ENCODE data around the gene GHDC.
"Not testable (repeated sequence)": the region's sequence is repeated elsewhere in the genome, so short reads cannot be mapped to it uniquely, and the experiment has no call there.

Gene GHDC

DNA sequence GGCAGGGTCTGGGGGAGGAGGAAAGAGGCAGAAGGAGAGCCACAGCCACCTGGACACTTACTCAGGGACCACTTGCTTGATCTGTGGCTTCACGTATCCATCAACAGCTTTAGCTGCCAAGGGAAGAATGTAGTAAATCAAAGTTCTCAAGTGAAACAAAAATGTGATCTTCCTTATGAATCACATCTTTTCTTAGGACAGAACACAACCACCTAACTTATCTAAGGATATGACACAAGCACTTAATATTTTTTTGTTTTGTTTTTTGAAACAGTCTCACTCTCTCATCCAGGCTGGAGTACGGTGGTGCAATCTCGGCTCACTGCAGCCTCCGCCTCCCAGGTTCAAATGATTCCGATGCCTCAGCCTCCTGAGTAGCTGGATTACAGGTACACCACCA, 8.4 kb upstream of the GHDC start:
- no peak for DNase-seq

DNA sequence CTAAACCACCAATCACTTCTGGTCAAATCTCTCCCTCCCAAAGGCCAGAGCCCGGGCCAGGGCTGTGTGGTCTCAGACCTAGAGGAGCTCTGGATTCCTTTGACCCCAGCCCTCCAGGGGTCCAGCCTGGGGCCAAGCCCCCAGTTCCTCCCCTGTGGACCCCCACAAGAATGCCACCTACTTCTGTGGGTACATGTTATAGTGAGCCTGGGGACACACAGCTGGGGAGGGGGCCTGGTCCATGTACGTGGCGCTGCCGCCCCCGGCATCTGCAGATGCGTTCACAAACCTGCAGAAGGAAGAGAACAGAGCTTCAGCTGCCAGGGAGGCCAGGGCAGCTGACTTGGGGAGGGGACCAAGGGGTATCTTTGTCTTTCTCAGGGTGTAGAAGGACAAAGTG, 7.9 kb upstream of the GHDC start:
- no peak for DNase-seq

DNA sequence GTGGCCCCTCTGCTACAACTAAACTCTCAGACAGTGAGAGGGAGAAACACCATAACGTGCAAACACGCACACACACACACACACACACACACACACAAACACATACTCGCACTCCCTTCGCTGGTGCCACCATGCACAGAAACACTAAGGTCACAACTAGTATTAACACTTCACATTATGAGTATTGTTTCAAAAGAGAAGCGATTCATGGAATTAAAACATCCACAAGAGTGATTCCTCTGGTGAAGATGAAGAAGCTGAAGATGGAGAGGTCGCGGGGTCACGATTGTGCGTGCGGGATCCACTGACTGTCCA, 7.1 kb upstream of the GHDC start:
- no peak for DNase-seq

DNA sequence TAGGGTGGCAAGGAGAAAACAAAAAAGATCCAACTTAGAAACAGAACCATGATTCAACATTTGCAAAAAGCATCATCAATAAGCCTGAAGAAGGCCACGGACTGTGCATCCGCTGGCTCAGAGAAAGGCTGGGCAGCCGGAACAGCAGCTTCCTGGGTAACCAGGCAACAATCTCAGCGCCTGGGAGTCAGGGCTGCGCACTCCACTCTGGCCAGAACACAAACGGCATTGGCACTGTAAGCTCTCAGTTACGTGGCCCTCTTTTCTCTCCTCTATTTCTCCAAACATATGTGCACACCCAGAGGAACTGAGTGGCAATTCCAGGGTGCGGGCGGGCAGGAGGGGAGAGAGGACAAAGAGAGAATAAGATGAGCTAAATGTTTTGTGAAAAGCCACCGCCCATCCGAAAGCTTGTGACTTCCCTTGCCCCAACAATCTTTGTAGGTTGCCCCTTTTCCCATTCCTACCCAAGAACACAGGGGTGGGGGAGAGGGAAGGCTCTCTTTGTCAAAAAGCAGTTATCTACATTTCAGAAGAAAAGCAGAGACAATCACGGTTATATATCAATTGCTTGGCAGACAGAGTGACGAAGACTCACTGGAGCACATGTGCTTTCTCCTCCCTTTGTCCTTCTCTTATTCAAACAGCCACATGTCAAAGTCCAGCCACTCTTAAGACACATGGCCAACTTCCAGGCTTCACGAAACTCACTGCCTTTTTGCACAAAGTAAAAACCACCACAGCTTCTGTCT, 6.6 kb upstream of the GHDC start:
- DNase-seq, result no peak

DNA sequence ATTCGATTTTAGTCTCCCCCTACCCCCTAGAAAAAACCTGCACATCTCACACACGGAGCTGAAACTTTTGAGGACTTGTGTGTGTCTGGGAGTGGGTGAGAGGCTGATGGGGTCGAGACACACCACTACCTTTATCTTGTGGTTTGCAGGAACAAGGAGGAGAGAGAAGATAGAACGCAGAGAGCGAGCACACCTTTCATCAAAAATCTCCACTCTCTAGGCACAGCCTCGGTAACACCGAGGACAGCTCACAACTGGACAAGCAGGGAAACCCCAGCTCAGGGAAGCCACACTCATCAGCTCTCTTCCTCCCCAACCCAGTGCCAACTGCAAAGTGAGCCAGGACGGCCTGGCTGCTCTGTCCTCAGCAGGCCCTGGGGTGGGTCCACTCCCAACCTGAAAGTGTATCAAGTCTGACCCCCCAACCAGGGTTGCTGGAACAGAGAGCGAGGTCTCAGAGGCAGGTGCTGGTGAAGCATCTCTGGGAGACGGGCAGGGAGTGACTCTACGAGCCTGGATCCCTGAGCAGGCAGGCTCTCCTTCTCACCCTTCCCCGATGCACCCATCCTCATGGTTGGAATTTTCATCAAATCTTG, 5.2 kb upstream of the GHDC start:
- DNase-seq, result no peak

DNA sequence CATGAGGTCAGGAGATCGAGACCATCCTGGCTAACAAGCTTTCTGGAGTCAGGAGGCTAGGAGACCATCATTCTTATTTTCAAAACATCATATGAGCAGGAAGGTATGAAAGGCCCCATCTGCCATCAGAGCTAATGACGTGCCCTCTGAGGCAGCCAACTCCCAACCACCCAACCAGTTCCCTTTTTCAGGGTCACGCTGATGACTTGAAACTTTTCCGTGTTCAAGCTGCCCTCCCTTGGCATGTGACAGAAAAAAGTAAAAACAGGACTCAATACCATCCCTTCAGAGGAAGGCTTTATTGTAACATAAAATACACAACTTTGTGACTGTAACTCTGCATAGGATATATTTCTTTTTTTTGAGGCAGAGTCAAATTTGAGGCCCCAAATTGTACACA, 4.6 kb upstream of the GHDC start:
- peak in 1 of 2 donors; percentile 69 for DNase-seq

DNA sequence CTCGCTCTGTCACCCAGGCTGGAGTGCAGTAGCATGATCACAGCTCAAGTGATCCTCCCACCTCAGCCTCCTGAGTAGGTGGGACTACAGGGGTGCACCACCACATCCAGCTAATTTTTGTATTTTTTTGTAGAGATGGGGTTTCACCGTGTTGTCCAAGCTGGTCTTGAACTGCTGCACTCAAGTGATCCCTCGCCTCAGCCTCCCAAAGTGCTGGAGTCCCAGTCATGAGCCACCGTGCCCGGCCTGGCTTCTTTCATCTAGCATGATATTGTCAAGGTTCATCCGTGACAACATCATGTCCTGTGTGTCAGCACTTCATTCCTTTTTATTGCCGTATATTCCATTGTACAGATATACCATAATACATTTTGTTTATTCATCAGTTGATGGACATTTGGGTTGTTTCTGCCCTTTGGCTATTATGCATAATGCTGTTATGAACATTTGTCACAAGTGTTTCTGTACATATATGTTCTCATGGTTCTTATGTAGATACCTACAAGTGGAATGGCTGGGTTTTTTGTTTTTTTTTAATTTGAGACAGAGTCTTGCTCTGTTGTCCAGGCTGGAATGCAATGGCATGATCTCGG, 3.4 kb upstream of the GHDC start:
- DNase-seq, result no peak

DNA sequence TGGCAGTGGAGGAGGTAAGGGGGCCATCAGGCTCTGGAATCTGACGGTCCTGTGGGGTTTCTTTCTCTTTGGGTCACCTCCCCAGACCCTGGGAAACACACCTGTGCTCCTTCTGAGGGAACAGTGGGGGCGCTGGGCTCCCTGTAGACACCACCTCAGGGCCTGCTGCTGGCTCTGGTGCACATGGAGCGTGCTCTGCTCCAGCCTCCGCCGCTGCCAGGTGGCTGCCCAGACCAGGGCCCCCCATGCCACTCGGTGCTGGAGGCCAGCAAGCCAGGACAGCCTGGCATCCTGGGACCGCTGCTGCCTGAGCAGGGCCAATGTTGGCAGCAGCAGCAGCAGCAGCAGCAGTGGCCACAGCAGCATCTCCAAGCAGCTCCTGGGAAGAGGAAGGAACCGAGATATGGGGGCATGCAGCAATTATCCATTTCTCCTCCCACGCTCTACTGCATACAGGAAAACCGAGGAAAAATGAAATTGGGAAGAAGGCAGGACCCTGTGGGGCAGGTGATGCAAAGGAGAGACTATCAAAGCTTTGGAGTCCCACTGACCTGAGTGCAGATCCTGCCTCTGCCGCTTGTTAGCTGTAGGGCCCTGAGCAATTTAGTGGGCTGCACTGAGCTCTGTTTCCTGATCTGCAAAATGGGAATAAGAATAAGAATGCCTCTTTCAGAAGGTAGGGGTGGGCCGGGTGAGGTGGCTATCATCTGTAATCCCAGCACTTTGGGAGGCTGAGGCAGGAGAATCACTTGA, 902 bp downstream of the GHDC start:
- DNase-seq, result no peak

DNA sequence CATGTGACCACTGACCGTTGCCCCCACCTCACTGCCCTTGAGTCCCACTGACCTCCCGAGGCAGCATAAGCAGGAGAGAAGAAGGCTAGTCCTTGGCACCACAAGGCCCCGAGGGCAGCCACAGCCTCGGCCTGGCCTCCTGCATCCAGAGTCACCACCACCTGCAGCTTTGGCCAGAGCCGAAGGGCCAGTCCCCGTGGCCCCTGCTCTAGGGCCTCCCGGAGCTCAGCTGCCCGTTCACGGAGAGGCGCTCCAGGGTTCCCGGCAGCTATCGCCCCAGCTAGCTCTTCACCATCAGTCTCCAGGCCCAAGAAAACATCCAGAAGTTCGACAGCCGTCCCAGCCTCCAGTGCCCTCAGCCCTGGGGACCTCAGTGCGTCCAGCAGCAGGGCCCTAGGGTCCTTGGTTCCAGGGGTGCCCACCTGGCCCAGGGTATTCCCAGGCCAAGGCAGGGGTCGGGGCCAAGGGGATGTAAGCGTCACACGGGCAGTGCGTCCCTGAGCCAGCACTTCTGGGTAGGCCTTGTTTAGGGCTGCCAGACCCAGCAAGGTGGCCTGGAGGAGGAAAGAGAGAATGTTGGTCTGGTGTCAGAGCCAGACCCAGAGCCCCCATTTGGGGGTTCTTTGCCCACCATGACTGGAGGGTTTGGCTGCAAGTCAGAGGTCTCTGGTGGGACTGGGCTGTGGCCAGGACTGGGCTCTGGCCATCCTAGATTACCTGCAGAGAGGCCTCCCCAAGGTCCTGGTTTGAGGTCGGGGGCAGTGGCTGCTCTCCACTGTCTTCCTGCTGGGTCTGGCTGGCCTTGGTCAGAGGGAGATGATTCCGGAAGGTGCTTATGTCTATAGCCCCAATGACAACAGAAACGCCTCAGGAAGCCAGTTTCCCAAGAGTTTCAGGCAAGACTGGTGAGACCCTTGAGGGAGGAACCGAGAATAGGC, 1.8 kb downstream of the GHDC start:
- DNase-seq, result no peak

DNA sequence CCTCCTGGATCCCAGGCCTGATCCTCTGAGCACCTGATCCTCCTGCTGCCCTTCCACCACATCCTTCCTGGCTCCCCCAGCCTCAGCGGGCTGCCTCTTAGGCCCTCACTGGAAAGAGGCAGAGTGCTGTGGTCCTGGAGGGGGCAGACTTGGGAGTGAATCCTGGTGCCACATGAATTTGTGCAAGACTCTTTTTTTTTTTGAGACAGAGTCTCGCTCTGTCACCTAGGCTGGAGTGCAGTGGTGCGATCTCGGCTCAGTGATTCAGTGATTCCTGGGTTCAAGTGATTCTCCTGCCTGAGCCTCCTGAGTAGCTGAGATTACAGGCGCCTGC, 3.1 kb downstream of the GHDC start:
- DNase-seq, result no peak

DNA sequence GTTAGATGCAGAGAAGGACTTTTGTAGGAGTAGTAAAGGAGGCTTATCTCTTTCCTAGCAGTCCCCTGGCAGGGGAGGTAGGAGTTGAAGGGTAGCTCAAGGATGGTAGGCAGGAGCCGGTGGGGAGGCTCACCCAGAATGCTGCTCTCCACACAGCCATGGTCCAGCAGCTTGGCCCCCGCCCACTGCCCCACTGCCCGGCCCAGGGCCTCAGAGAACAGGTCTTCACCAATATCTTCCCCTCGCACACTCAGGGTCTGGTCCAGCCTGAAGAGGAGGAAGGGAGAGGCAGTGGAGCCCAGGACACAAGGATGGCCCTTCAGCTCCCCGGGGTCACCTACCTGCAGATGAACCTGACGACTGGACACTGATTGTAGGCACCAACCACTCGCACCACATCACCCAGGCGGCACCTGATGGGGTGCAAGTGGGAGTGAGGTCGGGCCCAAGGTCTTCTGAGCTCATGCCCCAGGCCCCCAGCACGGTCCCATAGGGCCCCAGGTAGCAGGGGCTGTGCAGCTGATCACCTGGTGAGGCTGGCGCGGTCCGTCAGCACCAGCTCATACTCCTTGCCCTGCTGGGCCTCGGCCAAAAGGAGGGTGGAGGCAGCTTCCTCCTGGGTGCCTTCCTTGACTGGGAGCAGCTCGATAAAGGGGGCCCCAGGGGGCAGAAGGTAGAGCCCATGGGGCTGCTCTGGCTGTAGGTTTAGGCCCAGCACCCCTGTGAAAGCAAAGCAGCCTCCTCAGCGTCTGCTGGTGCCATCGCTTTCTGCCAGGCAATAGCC, 3.6 kb downstream of the GHDC start:
- DNase-seq, result no peak

DNA sequence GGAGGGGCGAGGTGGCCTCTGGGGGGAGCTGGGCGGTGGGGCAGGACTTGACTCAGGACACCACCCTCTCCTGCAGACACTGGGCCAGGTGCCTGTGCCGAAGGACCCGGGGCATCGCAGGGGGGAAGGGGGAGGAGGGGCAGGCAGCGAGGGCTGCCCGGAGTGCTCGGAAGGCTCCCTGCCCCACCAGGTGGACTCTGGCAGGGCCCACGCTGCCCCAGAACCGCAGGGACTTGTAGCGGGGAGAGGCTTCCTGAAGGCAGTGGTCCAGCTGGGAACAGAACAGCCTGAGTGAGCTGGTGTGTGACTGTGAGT, 4.7 kb downstream of the GHDC start:
- no peak for DNase-seq

DNA sequence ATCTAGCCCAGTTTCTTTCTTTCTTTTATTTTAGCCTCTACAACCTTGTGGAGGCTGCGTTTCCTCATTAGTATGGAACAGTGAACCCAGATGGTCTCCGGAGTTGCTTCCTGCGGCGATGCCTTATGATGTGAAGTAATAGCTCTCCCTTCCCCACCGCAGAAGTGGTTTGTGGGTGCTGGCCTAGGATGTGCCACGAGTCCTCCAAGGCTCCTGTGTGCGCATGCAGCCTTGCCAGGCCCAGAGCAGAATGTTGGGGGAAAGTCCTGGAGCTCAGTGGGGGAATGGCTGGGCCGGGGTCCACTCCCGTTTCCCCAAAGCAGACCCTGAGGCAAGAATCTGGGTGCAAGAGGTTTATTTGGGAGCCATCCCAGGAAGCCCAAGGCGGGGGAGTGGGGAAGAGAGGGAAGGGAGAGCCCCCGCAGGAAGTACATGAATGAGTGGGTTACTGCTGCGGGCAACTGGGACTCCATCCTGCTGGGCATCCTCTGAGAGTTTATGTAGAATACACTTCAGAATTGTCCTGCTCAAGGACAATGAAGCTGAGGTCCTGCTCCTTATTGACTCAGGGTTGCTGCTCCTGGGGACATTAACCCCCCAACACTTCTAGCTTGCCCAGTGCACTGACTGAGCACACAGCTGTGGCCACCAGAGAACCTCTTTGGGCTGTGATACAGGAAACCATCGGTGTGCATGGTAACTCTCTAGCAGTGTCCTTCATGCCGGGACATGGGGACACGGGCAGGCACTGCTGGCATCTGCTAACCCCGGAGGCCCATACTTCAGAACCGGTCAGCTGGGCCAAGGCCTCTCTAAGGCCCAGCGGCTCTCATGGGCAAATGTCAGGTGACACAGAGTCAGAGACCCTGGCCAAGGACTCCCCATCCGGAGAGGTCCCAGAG, 5.3 kb downstream of the GHDC start:
- no peak for DNase-seq

DNA sequence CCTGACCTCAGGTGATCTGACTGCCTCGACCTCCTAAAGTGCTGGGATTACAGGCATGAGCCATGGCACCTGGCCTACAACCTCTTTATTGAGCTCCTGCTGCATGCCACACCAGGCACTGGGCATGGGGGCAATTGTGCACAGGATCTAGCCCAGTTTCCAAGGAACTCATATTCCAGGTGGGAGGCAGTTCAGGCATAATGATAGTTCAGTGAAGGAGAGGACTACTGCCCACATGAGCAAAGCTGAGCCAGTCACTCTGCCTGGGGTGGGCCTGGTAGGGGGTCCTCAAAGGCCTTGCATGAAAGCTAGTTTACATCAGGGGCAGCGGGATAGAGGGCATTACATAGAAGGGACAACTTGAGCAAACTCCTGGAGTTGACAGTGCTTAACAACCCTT, 6.5 kb downstream of the GHDC start:
- DNase-seq, result no peak

DNA sequence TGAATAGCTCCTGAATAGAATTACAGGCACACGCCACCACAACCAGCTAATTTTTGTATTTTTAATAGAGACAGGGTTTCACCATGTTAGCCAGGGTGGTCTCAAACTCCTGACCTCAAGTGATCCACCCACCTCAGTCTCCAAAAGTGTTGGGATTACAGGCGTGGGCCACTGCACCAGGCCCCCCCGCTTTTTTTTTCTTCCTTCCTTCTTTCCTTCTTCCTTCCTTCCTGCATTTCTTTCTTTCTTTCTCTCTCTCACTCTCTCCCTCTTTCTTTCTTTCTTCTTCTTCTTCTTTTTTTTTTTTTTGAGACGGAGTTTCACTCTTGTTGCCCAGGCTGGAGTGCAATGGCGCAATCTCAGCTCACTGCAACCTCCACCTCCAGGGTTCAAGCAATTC, 8.1 kb downstream of the GHDC start:
- DNase-seq, result not testable (repeated sequence)

DNA sequence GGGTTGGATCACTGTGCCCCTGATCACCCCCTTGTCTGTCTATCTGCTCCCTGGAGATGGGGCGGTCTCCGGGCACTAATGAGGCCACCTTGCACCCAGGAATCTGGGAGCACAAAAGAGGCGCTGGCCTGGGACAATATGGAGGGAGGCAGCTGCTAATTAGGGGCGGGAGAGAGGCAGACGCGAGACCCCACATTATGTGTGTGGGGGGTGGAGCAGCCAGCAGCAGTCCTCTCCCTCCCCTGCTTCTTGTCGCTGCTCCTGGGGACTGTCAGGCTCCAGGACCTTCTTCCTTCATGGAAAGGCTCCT, 8.7 kb downstream of the GHDC start:
- no peak for DNase-seq

DNA sequence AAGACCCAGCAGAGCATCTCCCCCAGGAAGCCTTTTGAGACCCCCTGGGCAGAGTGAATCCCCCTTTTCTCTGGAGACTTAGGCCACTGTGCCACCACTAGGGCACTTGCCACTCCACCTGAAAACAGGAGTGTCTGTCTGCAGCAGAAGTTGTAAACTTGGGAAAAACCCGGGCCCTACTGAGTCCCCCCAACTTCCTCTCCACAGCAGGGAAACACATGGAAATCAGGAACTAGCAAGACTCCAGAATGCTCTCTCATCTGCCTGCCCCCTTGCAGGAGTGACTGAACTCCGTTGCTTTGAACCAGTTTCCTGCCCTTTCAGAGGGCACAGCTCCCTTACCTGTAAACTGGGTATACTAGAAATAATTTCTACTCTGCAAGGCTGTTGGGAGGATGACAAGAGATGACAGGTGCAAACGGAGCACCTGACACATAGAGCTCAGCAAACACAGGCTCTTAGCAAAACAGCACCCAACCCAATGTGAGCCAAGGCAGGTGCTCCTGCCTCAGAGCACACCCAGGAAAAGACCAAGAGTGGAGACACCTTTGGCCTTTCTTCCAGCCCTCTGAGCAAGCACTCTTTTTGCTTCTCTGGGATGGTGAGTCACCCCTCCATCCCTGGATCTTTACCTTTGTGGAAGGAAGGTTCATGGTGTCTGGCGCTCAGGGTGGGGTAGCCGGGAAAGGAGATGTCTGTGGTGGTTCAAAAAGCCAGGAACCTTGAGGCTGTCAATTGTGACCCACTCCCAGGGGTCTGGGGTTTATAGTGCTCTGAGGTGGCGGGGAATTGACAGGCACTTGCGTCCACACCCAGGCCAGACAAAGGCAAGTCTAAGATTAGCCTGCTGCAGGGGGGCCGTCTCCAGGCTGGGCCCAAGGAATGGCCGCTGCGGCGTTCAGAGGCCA, 9.3 kb downstream of the GHDC start, which contains the start of gene HCRT:
TSS of gene HCRT (minus strand) at position 740 of the 908 bp plus-strand sequence. CDS start at position 653, 87 bp downstream.
- DNase-seq, result no peak

DNA sequence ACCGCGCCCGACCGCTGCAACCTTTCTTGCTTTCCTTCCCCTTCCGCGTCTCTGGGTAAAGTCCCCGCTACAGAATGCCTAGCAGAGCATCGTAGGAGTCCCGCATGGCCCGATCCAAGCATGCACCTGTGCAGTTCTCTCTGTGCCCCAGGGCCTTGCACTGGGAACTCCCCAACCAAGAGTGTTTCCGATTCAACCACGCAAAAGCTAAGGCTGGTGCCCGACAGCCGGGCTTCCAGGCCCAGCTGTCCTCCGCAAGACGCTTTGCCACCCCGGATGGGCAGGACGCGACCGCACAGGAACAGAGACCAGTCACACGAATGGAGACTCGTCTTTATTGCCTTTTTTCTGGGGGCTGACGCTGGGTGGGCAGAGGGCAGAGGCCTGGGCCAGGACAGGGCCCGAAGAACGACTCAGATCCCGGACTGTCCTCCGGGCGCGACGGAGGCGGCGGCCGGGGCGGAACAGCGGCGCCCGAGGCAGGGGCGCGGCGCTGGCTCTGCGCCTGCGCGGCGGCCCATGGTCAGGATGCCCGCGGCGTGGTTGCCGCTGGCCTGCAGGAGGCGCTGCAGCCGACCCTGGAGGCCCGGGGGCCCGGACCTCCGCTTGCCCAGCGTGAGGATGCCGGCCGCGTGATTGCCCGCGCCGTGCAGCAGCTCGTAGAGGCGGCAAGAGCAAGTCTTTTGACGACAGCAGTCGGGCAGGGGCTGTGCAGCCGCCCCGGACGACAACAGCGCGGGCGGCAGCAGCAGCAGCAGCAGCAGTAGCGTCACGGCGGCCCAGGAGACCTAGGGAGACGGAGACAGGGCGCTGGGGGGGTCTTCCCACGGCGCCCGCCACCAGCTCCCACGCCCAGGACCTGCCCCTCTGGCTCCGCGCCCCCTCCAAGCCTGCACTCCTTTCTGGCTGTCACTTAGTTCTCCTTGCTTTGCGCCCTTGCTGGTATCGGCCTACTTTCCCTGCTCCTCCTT, 10.3 kb downstream of the GHDC start:
- peak; percentile 76 to 81 for DNase-seq
